COLO668 (cell line): ENCODE results near the gene TTLL7.
A peak's percentile ranks its signal among the peaks of the same experiment; 100 is the strongest.

Experiments
- DNase-seq: peaks from one replicate; lab custom pipeline; 2025; ENCODE audit not compliant: unreplicated experiment; lab: John Stamatoyannopoulos, UW

TTLL7 gene

DNA sequence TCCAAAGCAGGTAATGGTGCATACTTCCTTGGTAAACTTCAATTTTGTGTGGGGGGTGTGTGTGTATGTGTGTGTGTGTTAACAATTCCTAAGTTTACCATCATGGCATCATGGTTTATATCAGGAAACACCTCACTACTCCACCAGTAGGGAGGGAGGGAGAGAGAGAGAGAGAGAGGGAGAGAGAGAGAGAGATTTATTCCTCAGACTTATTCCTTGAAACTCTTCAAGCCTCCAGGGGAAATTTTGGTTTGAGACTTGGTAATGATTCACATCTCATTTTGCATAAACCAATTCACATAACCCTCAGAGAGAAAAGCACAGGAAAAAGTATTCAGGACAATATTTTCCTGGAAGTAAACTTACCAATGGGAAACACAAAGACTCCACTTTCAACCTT lies 115.0 kb downstream of the TTLL7 start:
- DNase-seq = no peak

- peak; percentile 89 for DNase-seq
Observed at GRCh38 chr1:83882906-83883305, 116.0 kb downstream of the TTLL7 start.

GRCh38 chr1:83872515-83872914 lies 126.4 kb downstream of the TTLL7 start:
- DNase-seq = no peak

DNA sequence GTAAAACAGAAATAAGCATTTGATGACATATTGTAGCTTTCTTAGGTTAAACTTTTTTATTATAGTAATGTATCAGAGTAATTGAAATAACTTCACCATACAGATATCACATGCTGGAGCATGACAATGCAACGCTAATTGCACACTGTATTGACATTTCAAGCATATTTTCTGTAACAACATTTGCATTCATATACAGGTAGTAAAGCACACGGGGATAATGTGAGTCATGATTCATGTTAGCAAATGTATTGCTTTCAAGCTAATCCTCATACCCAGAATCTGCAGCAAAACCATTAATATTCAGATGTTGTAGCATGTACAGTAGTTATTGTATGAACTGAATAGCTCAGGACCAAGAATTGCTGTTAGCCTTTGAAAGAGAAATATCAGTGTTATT lies 133.9 kb downstream of the TTLL7 start:
- DNase-seq = no peak

DNA sequence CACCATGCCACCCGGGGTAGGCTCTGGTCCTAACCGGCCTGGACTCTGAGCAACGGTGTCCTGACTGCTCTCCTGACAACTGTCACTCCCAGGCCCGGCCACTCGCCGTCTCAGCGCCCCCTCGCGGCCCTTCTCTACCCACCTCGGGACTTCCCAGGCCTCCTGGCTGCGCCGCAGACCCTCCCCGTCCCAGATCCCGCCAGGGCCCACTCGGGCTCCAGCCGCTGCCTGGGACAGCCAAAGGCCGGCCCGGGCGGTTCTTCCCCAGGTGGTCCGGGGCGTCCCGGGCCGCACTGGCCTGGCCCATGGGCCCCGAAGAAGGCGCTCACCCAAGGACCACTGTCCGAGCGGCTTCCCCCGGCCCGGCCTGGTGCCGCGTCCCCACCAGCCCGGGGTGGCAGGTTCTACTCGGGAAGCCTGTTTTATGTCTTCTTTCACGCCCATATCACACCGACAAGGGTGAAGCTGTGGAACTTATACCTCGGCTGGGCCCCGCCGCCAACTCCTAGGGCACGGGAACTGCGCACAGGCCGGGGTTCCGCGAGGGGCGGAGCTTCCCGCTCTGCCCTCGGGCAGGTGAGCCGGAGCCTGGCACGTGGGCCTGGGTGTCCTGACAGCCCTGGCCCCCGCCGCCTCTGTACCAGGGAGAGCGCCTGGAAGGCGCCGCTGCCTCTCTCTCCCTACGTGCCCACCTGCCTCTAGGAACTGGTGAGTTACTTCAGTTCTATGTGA lies 138.3 kb downstream of the TTLL7 start:
- DNase-seq = peak; percentile 94

- DNase-seq = no peak
Observed at GRCh38 chr1:83857716-83858115, 141.2 kb downstream of the TTLL7 start.

DNA sequence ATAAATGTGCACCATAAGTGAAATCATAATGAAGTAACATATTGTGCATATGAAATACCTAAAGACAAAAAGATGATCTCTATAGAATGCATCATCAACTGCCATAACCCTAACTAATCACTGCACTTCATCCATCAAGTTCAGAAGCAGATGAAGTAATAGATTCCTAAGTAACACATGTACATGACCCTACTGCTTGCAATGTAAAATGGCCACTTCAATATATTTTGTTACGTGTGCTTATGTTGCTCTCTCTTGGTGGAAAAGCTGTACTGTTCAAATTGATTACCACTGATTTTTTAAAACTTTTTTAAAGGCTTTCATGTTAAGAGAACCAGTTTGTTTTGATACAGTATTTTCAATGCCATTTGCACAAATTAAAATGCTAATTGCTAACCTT lies 141.8 kb downstream of the TTLL7 start:
- DNase-seq = no peak

- DNase-seq = no peak
Observed at GRCh38 chr1:83856381-83856780, 142.6 kb downstream of the TTLL7 start.

- DNase-seq = no peak
Observed at GRCh38 chr1:83854456-83854855, 144.5 kb downstream of the TTLL7 start.

- peak; percentile 32 for DNase-seq
Observed at GRCh38 chr1:83850834-83851233, 148.1 kb downstream of the TTLL7 start.

DNA sequence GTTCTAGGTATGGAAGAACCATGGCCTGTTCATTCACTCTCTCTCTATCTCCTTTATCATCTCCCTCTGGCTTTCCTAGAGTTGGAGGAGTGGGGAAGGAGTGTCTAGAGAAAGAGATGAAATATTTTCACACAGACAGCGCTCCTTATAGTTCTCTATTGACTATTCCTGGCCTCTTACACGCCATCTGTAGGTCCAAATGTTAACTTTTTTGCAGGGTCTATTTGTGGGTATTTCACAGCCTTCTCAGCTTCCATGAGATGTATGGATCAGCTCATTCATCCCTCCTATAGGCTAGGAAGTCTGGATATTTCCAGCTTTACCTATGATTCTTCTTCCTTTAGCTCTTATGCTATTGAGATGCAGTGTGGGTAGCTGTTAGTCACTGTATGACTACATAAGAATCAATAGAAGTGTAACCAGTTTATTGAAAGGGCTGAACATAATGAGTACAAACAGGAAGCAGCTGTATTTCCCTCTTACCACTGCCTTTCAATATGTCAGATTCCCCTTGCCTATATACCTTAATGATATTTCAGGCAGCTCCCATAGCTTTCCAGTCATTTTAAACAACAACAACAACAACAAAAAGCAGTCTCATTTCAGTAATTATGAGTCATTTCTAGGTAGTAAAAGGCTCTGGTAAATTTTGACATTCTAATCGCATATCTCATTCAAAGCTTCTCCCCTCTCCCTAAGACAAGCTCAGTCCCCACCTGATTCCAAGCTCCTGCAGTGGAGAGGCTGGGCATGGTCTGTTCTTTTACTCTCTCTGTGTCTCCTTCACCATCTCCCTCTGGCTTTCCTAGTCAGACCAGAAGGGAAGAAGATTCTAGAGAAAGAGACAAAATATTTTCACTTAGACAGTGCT lies 149.5 kb downstream of the TTLL7 start:
- no peak for DNase-seq

- DNase-seq = no peak
Observed at GRCh38 chr1:83846138-83846537, 152.8 kb downstream of the TTLL7 start.

DNA sequence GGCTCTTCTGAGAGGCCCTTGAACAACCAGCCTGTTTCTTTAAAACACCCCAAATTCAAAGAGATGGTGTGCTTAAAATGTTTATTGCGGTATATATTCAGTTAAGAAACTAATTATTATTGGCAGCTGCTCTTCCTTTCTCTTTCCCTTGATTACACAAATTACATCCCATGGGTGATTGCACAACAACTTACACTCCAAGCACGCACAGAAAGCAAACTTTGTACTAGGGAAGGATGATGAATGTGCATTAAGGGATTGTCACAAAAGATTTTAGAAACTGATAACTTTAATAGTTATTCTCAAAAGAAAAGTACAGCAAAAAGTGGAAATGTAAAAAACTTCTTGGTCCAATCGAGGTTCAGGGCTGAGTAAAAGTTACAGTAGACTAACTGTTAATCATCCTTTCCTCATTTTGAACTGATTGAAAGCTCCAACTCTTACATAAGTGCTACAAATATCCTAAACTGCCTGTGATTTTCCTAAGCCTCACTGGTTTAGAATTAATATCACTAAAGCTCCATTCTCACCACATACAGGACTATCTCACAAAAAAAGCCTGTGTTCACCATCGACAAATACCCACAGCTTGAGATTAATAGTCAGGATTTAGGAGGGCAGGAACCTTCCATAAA lies 153.4 kb downstream of the TTLL7 start:
- no peak for DNase-seq

DNA sequence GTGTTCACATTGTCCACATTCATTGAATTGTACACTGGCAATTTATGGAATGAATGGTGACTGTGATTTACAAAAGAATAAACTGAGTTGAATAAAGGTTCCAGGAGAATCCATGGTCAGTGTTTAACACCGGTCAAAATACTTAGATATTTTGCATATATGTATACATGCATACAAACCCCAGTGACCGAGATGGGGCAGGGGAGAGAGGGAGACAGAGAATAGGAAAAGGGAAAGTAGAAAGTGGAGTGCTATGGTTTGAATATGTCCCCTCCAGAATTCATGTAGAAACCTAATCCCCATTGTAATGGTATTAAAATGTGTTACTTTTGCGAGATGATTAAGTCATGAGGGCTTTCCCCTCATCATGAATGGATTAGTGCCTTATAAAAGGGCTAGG lies 154.4 kb downstream of the TTLL7 start:
- no peak for DNase-seq

GRCh38 chr1:83839566-83840173 lies 159.3 kb downstream of the TTLL7 start:
- no peak for DNase-seq

GRCh38 chr1:83838573-83838972 lies 160.4 kb downstream of the TTLL7 start:
- no peak for DNase-seq

DNA sequence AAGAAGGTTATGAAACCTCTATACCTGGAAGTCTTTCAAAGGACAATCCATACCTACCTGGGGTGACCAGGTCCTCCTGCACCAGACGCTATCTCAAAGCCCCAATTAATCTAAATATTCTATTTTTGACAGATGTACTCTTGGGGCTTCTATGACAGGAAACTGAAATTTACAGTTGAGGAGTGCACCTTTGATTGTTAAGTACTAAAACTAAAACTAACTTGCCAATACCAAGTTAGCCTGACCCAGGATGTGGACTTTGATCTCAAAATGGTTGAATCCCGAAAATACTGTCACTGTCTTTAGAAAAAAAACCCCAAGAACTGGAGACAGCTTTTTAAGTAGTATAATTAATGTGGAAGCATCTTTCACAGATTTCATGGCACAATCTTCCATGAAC lies 162.4 kb downstream of the TTLL7 start:
- DNase-seq = no peak

DNA sequence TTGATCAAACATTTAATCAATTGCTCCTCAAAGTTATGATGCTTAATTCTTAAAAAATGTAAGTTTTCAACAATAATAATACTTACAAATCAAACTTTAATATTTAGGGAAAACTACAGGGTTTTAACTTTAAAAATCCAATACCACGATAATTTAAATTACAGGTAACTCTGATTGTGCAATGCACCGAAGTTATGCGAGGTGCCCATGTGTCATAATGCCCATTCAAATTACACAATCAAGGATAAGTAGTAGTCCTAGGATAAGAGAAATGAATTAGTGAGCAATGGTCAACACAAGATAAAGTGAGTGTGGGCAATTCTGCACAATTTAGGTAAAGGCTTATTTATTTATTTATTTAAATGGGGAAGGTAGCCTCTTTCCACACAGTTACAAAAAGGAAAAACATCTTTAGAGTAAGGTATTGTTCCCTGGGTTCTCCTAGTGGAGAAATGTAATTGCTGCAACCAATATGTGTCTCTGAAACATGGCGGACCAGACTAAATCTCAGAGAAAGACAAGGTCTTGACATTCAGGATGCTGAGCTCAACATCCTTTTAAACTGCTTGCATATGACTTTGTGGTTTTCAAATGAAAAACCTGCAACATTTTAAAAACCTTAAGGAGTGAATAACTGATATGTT lies 164.2 kb downstream of the TTLL7 start:
- no peak for DNase-seq

DNA sequence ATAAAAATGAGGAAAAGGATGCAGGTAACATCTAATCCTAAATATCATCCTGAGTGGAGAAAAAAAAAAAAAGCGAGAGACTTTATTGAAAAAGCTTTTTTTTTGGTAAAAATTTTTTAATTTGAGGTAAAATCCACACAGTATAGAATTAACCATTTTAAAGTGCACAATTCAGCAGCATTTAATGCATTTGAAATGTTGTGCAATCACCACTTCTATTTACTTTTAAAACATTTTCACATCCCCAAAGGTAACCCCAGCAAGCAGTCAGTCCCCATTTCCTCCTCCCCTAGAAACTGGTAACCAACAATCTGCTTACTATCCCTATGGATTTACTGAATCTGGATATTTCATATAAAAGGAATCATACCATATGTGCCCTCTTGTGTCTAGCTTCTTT lies 166.7 kb downstream of the TTLL7 start:
- no peak for DNase-seq

DNA sequence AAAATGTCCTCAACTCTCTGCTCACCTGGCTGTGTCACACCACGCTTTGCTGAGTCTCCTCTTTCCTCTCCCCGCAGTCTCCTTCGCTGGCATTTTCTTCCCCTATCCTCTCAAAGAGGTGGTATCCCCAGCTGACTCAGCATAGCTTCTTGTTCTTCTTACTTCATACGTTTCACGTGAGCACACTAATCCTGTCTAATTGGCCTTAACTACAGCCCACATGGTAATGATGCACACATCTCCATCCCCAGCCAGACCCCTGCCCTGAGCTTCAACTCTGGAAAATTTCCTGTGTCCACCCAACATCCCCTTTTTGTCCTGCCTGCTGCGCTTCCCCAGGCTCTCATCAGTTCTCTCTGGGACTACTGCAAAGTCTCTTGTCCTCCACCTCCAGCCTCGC lies 169.8 kb downstream of the TTLL7 start:
- DNase-seq = no peak

- DNase-seq = no peak
Observed at GRCh38 chr1:83828456-83828855, 170.5 kb downstream of the TTLL7 start.
